ENCODE data around the gene SLC27A6.

SLC27A6 gene

DNA sequence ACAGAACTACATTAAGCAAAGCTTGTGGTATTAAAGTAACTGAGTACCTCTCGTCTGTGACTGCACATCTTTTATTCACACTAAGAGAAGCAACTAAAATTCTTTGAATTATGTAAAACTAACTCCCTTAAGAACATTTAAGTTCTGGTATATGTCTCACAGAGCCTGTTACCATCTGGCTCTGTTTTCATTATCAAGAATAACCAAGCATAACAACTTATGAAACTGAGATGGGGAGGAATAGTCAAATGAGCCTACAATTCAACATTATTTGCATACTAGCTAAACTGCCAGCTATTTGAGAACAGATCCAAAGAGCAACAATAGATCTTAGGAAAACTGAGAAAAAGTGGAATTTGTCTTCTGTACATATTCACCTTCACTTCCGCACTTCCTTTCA, 104.0 kb downstream of the SLC27A6 start:
- Histone ChIP-seq H2BK15ac (replicated peaks; ENCODE audit: low read depth) (no peak overlapping the region), H2AK5ac (ENCODE audit: low read length) (no peak overlapping the region), H3K4me2 (ENCODE audit: low read length) (no peak overlapping the region), H3K23ac (ENCODE audit: low read length) (no peak overlapping the region), H3K9ac (ENCODE audit: low read length) (no peak overlapping the region), H3K79me2 (ENCODE audit: control insufficient read depth, insufficient read depth, low read length) (no peaks in the 10 kb centered on the region), H3K27me3 (ENCODE audit: insufficient read depth, low read length, poor library complexity) (no peaks in the 10 kb centered on the region), H3K4me1 (ENCODE audit: control insufficient read depth, low read depth, low read length) (no peaks in the 10 kb centered on the region), H2BK5ac (ENCODE audit: low read length) (no peak overlapping the region), H3K18ac (ENCODE audit: low read length) (no peak overlapping the region), H3K56ac (ENCODE audit: low read length) (no peak overlapping the region), H3K27ac (ENCODE audit: low read depth, low read length) (no peak overlapping the region), H3K79me1 (ENCODE audit: low read length) (no peaks in the 10 kb centered on the region), H4K8ac (ENCODE audit: low read depth, low read length) (no peak overlapping the region), H4K5ac (ENCODE audit: low read length) (no peak overlapping the region), H3K36me3 (ENCODE audit: control insufficient read depth, insufficient read depth, low read length) (no peaks in the 10 kb centered on the region), H3K4ac (ENCODE audit: low read depth, low read length) (no peak overlapping the region), H2BK120ac (ENCODE audit: low read depth, low read length) (no peak overlapping the region), H3K4me3 (ENCODE audit: low read length) (no peak overlapping the region)
- no CpG with 5 or more reads among the region's 2 CpGs for WGBS (ENCODE audit: extremely low coverage, insufficient coverage, low lambda C conversion rate)
- no peak for DNase-seq

DNA sequence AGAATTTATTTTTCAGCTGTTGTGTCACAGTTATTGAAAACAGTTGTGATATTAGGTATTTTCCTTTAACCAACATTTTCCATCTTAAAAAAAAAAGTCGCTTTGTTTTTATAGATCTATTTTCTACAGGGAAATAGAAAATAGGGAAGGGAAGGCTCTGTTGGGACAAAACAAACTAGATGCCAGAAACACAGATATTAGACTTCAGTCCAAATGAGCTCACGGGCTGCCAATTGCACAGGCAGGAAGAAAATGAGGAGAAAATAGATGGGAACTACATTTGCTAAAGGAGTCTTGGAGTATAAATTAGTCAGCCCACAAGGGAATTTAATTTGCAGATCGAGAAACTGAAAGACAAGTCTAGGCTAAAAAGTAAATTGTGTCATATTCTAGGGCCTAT, 107.8 kb downstream of the SLC27A6 start:
- Histone ChIP-seq H3K36me3 (ENCODE audit: control insufficient read depth, insufficient read depth, low read length) (no peaks in the 10 kb centered on the region), H3K56ac (ENCODE audit: low read length) (no peak overlapping the region), H3K79me2 (ENCODE audit: control insufficient read depth, insufficient read depth, low read length) (no peaks in the 10 kb centered on the region), H3K9ac (ENCODE audit: low read length) (no peak overlapping the region), H3K27ac (ENCODE audit: low read depth, low read length) (no peak overlapping the region), H4K8ac (ENCODE audit: low read depth, low read length) (no peak overlapping the region), H3K4me3 (ENCODE audit: low read length) (no peak overlapping the region), H4K5ac (ENCODE audit: low read length) (no peak overlapping the region), H2BK15ac (replicated peaks; ENCODE audit: low read depth) (no peak overlapping the region), H2AK5ac (ENCODE audit: low read length) (no peak overlapping the region), H2BK5ac (ENCODE audit: low read length) (no peak overlapping the region), H3K4me1 (ENCODE audit: control insufficient read depth, low read depth, low read length) (no peaks in the 10 kb centered on the region), H3K4me2 (ENCODE audit: low read length) (no peak overlapping the region), H2BK120ac (ENCODE audit: low read depth, low read length) (no peak overlapping the region), H3K27me3 (ENCODE audit: insufficient read depth, low read length, poor library complexity) (no peaks in the 10 kb centered on the region), H3K4ac (ENCODE audit: low read depth, low read length) (no peak overlapping the region), H3K79me1 (ENCODE audit: low read length) (no peaks in the 10 kb centered on the region), H3K18ac (ENCODE audit: low read length) (no peak overlapping the region), H3K23ac (ENCODE audit: low read length) (no peak overlapping the region)
- no peak for DNase-seq
- WGBS (ENCODE audit: extremely low coverage, insufficient coverage, low lambda C conversion rate) = no CpG with 5 or more reads among the region's 3 CpGs

DNA sequence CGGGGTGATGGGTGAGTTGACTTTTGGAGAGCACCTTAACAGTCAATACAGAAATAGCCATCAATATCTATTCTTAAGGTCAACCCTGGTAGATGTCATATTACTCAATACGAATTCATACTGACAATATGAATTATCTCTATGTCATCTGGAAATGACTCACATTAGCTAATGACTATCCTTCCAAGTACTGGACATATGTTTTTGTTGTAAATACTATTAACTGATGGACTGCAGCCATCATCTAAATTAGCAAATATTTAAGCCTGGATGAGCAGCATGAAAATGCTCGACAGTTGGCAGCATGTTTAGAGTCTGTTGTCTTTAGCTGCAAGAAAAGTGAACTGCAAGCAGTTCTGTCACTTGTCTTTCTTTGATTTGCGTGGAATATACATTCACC, 109.6 kb downstream of the SLC27A6 start:
- no CpG with 5 or more reads among the region's 4 CpGs for WGBS (ENCODE audit: extremely low coverage, insufficient coverage, low lambda C conversion rate)

DNA sequence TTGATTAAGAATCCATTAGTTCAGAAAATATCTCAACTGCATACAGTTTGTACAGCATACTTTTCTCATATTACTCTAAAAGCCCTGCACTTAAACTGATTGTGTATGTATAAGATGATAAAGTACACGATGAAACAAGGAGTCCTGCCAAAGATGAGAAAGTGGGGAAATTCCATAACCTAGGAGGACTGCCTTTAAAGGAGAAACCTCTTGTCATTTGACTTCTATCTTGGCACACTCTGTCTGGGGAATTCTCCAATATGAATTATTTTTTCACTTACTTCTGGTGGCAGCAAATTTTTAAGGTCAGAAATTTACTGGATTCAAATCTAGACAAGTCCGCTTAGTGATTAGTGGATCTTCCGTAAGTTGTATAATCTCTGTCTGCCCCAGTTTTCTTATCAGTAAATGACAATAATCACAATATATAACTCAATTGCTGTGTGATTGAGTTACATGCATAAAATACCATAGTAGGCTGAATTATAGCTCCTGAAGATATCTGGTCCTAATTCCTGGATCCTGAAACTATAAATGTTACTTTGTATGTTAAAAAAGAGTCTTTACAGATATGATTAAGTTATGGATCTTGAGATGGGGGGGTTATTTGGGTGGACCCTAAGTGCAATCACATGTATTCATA, 112.3 kb downstream of the SLC27A6 start:
- WGBS (ENCODE audit: extremely low coverage, insufficient coverage, low lambda C conversion rate) = no CpG with 5 or more reads among the region's 3 CpGs

More for the DNA sequence above, 109.6 kb downstream of the SLC27A6 start:
- no peak overlapping the region for H3K18ac ChIP-seq (ENCODE audit: low read length)
- no peak overlapping the region for H2BK5ac ChIP-seq (ENCODE audit: low read length)
- no peak overlapping the region for H2BK15ac ChIP-seq (replicated peaks; ENCODE audit: low read depth)
- no peak overlapping the region for H3K4me2 ChIP-seq (ENCODE audit: low read length)
- no peak overlapping the region for H4K5ac ChIP-seq (ENCODE audit: low read length)
- no peak overlapping the region for H4K8ac ChIP-seq (ENCODE audit: low read depth, low read length)
- no peaks in the 10 kb centered on the region for H3K79me2 ChIP-seq (ENCODE audit: control insufficient read depth, insufficient read depth, low read length)
- no peaks in the 10 kb centered on the region for H3K36me3 ChIP-seq (ENCODE audit: control insufficient read depth, insufficient read depth, low read length)
- no peak overlapping the region for H3K9ac ChIP-seq (ENCODE audit: low read length)
- H3K4ac ChIP-seq (ENCODE audit: low read depth, low read length) = no peak overlapping the region
- H3K27ac ChIP-seq (ENCODE audit: low read depth, low read length) = no peak overlapping the region
- no peaks in the 10 kb centered on the region for H3K79me1 ChIP-seq (ENCODE audit: low read length)
- H2BK120ac ChIP-seq (ENCODE audit: low read depth, low read length) = no peak overlapping the region
- no peaks in the 10 kb centered on the region for H3K27me3 ChIP-seq (ENCODE audit: insufficient read depth, low read length, poor library complexity)
- no peak overlapping the region for H3K23ac ChIP-seq (ENCODE audit: low read length)
- no peak overlapping the region for H2AK5ac ChIP-seq (ENCODE audit: low read length)
- DNase-seq = no peak
- no peak overlapping the region for H3K56ac ChIP-seq (ENCODE audit: low read length)
- H3K4me1 ChIP-seq (ENCODE audit: control insufficient read depth, low read depth, low read length) = no peaks in the 10 kb centered on the region
- no peak overlapping the region for H3K4me3 ChIP-seq (ENCODE audit: low read length)

DNA sequence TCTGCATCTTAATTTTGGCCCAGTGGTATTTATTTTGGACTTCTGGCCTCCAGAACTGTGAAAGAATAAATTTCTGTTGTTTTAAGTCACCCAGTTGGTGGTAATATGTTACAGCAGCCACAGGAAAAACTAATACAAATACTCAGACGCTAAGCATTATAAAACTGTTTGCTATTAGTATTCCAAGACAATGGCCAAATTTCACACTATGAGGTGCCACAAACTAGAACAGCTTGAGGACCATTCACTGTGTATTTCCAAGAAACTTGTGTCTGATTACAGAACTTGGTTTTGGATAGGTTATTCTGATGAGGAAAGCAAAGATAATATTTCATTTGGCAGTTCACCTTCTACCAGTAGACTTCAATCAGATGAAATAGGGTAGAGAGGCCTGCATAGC, 113.0 kb downstream of the SLC27A6 start:
- no peak overlapping the region for H3K18ac ChIP-seq (ENCODE audit: low read length)
- H3K36me3 ChIP-seq (ENCODE audit: control insufficient read depth, insufficient read depth, low read length) = no peaks in the 10 kb centered on the region
- H2AK5ac ChIP-seq (ENCODE audit: low read length) = no peak overlapping the region
- no peak overlapping the region for H3K23ac ChIP-seq (ENCODE audit: low read length)
- H3K56ac ChIP-seq (ENCODE audit: low read length) = no peak overlapping the region
- H2BK5ac ChIP-seq (ENCODE audit: low read length) = no peak overlapping the region
- H3K4me1 ChIP-seq (ENCODE audit: control insufficient read depth, low read depth, low read length) = no peaks in the 10 kb centered on the region
- H3K9ac ChIP-seq (ENCODE audit: low read length) = no peak overlapping the region
- no peak for DNase-seq
- H3K4me2 ChIP-seq (ENCODE audit: low read length) = no peak overlapping the region
- H2BK120ac ChIP-seq (ENCODE audit: low read depth, low read length) = no peak overlapping the region
- H3K79me2 ChIP-seq (ENCODE audit: control insufficient read depth, insufficient read depth, low read length) = no peaks in the 10 kb centered on the region
- no peak overlapping the region for H3K4me3 ChIP-seq (ENCODE audit: low read length)
- no peaks in the 10 kb centered on the region for H3K27me3 ChIP-seq (ENCODE audit: insufficient read depth, low read length, poor library complexity)
- no peak overlapping the region for H4K8ac ChIP-seq (ENCODE audit: low read depth, low read length)
- no peak overlapping the region for H4K5ac ChIP-seq (ENCODE audit: low read length)
- no peaks in the 10 kb centered on the region for H3K79me1 ChIP-seq (ENCODE audit: low read length)
- no peak overlapping the region for H3K4ac ChIP-seq (ENCODE audit: low read depth, low read length)
- no CpG with 5 or more reads among the region's 1 CpG for WGBS (ENCODE audit: extremely low coverage, insufficient coverage, low lambda C conversion rate)
- no peak overlapping the region for H3K27ac ChIP-seq (ENCODE audit: low read depth, low read length)
- no peak overlapping the region for H2BK15ac ChIP-seq (replicated peaks; ENCODE audit: low read depth)

More for the DNA sequence above, 112.3 kb downstream of the SLC27A6 start:
- Histone ChIP-seq H3K4ac (ENCODE audit: low read depth, low read length) (no peak overlapping the region), H3K79me1 (ENCODE audit: low read length) (no peaks in the 10 kb centered on the region), H3K79me2 (ENCODE audit: control insufficient read depth, insufficient read depth, low read length) (no peaks in the 10 kb centered on the region), H3K4me3 (ENCODE audit: low read length) (no peak overlapping the region), H3K36me3 (ENCODE audit: control insufficient read depth, insufficient read depth, low read length) (no peaks in the 10 kb centered on the region), H3K9ac (ENCODE audit: low read length) (no peak overlapping the region), H3K27me3 (ENCODE audit: insufficient read depth, low read length, poor library complexity) (no peaks in the 10 kb centered on the region), H3K56ac (ENCODE audit: low read length) (no peak overlapping the region), H2AK5ac (ENCODE audit: low read length) (no peak overlapping the region), H2BK5ac (ENCODE audit: low read length) (no peak overlapping the region), H4K5ac (ENCODE audit: low read length) (no peak overlapping the region), H4K8ac (ENCODE audit: low read depth, low read length) (no peak overlapping the region), H2BK120ac (ENCODE audit: low read depth, low read length) (no peak overlapping the region), H3K27ac (ENCODE audit: low read depth, low read length) (no peak overlapping the region), H3K23ac (ENCODE audit: low read length) (no peak overlapping the region), H3K18ac (ENCODE audit: low read length) (no peak overlapping the region), H3K4me2 (ENCODE audit: low read length) (no peak overlapping the region), H3K4me1 (ENCODE audit: control insufficient read depth, low read depth, low read length) (no peaks in the 10 kb centered on the region), H2BK15ac (replicated peaks; ENCODE audit: low read depth) (no peak overlapping the region)
- no peak for DNase-seq

DNA sequence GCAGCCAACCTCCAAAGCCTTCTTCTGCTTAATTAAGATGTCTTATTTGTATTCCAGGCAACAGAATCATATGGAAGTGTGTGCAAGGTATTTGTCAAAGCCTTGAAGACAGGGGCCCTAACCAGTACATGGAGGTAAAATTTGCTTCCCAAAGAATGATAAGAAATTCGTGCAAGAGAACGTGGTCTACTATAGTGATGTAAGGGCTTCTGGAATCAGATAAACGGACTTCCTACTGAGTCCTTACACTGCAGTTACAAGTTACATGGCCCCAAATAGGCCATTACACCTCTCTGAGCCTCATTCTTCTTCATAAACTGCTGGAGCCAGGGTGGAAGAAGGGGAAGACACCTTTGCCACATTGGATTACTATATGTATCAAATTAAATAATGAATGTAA, 113.4 kb downstream of the SLC27A6 start:
- no peak overlapping the region for H3K4me3 ChIP-seq (ENCODE audit: low read length)
- H3K56ac ChIP-seq (ENCODE audit: low read length) = no peak overlapping the region
- H3K36me3 ChIP-seq (ENCODE audit: control insufficient read depth, insufficient read depth, low read length) = no peaks in the 10 kb centered on the region
- no peaks in the 10 kb centered on the region for H3K79me1 ChIP-seq (ENCODE audit: low read length)
- H4K5ac ChIP-seq (ENCODE audit: low read length) = no peak overlapping the region
- no peak overlapping the region for H3K4me2 ChIP-seq (ENCODE audit: low read length)
- H2BK15ac ChIP-seq (replicated peaks; ENCODE audit: low read depth) = no peak overlapping the region
- no peak overlapping the region for H3K18ac ChIP-seq (ENCODE audit: low read length)
- H4K8ac ChIP-seq (ENCODE audit: low read depth, low read length) = no peak overlapping the region
- no CpG with 5 or more reads among the region's 3 CpGs for WGBS (ENCODE audit: extremely low coverage, insufficient coverage, low lambda C conversion rate)
- no peak overlapping the region for H2AK5ac ChIP-seq (ENCODE audit: low read length)
- H3K27ac ChIP-seq (ENCODE audit: low read depth, low read length) = no peak overlapping the region
- H3K23ac ChIP-seq (ENCODE audit: low read length) = no peak overlapping the region
- H2BK120ac ChIP-seq (ENCODE audit: low read depth, low read length) = no peak overlapping the region
- no peak overlapping the region for H2BK5ac ChIP-seq (ENCODE audit: low read length)
- no peaks in the 10 kb centered on the region for H3K27me3 ChIP-seq (ENCODE audit: insufficient read depth, low read length, poor library complexity)
- no peaks in the 10 kb centered on the region for H3K4me1 ChIP-seq (ENCODE audit: control insufficient read depth, low read depth, low read length)
- H3K79me2 ChIP-seq (ENCODE audit: control insufficient read depth, insufficient read depth, low read length) = no peaks in the 10 kb centered on the region
- no peak overlapping the region for H3K9ac ChIP-seq (ENCODE audit: low read length)
- no peak overlapping the region for H3K4ac ChIP-seq (ENCODE audit: low read depth, low read length)
- DNase-seq = no peak

Data from mesendoderm (in vitro differentiated cells).